HG03354 (cell line): Measurements from ENCODE around the gene FBXL13.

Source experiments
- ATAC-seq: cut with Tn5 transposase; IDR thresholded peaks from one replicate; pipeline ENCODE4 v1.9.1; 2021; ENCODE audit warnings: mild to moderate bottlenecking; ENCODE audit not compliant: unreplicated experiment, poor library complexity, severe bottlenecking

Gene FBXL13

DNA sequence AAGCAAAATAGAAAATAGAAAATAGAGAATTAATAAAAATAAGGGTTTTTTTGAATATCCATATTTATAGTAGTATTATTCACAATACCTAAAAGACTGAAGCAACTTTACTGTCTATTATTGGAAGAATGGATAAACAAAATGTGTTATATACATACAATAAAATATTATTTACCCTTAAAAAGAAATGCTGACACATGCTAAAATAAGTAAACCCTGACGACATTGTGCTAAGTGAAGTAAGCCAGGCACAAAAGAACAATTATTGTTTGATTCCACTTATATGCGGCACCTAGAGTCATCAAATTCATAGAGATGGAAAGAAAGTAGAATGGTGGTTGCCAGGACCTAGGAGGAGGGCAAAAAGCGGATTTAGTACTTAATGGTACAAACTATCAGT is 122.8 kb downstream of the FBXL13 start:
- ATAC-seq: no peak

DNA sequence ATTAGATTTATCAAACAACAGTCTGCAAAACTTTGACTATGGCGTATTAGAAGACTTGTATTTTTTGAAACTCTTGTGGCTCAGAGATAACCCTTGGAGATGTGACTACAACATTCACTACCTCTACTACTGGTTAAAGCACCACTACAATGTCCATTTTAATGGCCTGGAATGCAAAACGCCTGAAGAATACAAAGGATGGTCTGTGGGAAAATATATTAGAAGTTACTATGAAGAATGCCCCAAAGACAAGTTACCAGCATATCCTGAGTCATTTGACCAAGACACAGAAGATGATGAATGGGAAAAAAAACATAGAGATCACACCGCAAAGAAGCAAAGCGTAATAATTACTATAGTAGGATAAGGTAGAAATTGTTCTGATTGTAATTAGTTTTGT is 130.4 kb downstream of the FBXL13 start:
- no peak for ATAC-seq

- ATAC-seq: no peak
Measured at GRCh38 chr7:102943423-102944169, 131.0 kb downstream of the FBXL13 start.

DNA sequence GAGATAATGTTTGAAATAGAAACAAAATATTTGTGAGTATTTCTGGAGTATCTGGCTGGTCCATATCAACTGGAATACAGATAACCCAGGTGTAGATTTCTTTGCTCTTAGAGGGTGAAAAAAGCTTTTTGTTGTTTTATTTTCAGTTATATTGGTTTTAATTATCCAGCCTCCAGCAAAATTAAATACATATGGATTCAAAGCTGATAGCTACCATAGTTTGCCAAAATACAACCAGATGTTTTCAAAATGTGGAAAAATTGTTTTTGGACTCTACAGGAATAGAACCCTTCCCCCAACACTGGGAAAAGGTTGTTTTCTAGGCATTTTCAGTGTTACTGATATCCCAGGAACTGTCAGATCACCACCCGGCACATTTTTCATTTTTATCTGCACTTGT is 131.7 kb downstream of the FBXL13 start:
- no peak for ATAC-seq

DNA sequence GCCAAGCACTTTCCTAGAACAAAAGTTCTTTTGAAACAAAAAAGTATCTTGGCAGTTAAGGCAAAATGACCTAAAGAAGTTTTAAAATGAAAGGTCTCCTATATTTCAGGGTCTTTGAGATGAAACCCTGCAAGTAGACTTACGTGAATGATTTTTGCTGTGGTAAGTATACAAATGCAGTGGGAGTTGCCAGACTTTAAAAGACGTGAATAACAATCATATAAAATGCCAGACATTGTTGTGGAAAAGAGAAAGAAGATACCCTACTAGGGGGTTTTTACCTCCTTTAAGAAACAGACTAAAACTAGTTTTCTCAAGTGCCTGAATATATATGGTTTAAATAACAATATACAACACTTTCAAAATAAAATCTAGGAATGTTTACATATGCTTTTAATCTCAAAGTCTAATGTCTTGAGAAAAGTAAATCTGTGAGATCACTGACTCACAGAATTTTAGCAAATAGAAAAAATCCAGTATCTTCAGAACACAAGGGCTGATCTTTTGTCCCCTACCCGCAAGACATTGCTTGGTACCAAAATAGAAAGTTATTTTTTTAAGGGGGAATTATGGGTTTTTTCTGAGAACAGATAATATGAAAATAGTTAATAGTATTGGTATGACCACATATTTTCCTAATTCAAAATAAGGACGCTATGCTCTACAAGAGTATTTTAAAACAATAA is 132.3 kb downstream of the FBXL13 start:
- ATAC-seq: no peak

DNA sequence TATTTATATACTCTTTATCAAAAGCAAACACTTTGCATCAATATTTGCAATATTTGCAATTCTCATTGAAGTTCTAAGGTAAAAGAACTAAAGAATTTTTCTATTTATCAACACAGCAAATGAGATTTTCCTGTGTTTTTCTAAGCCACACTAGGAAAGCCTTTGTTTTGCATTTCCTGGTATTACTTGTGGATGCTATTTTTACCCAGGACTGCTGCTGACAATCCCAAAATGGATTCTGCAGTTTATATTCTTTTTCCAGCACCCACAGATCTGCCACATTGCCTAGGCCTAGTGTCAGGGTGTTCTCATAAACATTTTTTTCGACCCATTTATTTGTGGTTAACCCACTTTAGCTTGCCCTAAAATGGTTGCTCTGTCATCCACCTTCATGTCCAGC is 135.9 kb downstream of the FBXL13 start:
- no peak for ATAC-seq

- ATAC-seq: no peak
Measured at GRCh38 chr7:102935450-102936115, 139.0 kb downstream of the FBXL13 start.

DNA sequence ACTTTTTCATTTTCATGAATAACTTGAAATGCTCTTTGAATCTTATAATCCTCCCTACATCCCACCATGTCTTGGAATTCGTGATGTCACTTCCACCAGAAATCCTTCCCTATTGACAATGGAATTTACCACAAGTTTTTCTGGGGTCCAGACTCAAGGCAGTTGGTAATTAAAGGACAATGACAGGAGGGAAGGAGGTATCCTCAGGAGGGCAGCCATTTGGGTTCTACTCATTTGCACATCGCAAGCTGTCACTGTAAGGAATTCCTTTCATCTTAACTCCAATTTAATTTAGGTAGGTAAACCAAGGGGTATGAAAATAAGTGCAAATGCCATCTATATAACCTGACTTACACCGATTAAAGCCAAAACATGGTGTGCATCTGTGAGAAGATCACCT is 139.9 kb downstream of the FBXL13 start:
- no peak for ATAC-seq

DNA sequence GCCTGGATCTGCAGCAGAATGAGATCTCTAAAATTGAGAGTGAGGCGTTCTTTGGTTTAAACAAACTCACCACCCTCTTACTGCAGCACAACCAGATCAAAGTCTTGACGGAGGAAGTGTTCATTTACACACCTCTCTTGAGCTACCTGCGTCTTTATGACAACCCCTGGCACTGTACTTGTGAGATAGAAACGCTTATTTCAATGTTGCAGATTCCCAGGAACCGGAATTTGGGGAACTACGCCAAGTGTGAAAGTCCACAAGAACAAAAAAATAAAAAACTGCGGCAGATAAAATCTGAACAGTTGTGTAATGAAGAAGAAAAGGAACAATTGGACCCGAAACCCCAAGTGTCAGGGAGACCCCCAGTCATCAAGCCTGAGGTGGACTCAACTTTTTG is 140.4 kb downstream of the FBXL13 start:
- no peak for ATAC-seq

DNA sequence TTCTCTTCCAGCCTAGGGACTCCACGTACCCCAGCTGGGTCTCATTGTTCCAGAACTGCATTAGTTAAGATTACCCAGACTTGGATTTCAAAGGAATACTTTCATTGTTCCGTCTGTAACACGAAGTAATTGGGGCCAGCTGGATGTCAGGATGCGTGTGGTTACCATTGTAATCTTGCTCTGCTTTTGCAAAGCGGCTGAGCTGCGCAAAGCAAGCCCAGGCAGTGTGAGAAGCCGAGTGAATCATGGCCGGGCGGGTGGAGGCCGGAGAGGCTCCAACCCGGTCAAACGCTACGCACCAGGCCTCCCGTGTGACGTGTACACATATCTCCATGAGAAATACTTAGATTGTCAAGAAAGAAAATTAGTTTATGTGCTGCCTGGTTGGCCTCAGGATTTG is 140.8 kb downstream of the FBXL13 start:
- ATAC-seq: no peak

- no peak for ATAC-seq
Measured at GRCh38 chr7:102931757-102932156, 142.8 kb downstream of the FBXL13 start.

- ATAC-seq: no peak
Measured at GRCh38 chr7:102927312-102927933, 147.2 kb downstream of the FBXL13 start.

- ATAC-seq: no peak
Measured at GRCh38 chr7:102926783-102927140, 147.8 kb downstream of the FBXL13 start.

DNA sequence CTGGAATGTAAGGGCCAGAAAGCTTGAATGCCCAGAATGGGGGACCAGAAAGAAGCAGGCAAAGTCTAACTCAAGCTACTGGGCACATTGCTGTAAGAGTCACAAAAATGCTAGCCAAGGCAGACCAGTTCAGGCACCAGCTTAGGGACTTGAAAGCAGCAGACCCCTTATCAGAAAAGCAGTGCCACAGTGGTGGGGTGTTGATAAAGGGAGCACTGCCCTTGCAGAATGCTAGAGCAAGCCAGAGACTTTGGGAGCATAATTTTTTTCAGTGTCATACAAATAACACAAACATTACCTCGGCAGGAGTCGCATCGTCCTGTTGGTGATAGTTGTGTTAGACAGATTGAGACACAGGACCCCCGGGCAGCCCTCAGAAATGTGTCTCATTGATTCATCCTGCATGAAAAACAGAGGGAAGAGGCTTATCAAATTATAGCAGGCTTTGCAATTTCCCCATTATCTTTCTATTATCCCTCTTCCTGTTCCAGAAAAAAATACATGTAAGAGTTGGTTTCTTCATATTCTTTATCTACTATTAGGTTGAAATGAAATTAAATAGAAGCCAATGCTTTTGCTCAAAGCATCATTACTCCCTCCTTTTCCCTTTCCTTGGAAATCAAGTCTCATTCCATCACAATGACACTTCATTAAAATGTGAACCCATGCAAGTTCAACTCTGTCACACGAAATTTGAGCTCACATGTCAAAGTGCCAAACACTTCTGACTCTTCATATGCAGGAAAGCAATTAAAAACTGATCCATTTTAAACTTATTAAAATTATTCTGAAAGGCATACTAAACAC is 148.4 kb downstream of the FBXL13 start:
- ATAC-seq: no peak

DNA sequence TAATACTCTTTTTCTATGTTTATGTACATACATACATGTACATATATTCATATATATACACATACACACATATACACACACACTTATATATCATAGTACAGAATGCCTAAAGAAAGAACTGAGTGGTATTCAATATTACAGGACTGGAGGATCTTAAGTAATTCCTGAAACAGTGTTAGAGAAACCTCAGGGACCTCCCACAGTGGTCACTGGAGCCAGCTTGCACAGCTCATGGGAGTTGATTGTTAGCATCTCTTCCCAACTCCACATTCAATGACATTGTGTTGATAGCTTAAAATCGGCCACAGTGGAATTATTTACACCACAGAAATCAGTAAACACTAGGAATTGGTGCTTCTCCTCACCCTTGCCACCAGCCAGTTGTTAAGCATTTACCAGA is 155.8 kb downstream of the FBXL13 start:
- ATAC-seq: no peak

- ATAC-seq: no peak
Measured at GRCh38 chr7:102917436-102918353, 156.9 kb downstream of the FBXL13 start.

DNA sequence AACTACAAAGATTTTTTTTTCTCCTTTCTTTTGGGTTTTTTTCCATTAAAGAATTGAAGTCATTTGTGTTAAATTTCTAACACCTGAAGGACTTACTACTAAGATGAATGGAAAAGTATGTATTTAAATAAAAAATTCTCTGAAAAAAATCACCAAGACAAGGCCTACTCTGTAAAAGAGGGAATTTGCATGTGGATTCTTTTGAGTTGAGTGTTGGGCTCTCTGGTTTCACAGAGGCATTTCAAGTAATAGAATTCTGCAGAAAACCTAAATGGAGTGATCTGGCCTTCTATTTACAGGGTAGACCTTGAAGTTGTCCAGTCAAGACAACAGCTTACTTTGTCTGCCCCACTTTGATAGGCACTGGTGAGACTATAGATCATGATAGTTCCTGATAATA is 157.7 kb downstream of the FBXL13 start:
- ATAC-seq: no peak

GRCh38 chr7:102916426-102916825 is 158.2 kb downstream of the FBXL13 start:
- ATAC-seq: no peak

GRCh38 chr7:102914585-102914984 is 160.0 kb downstream of the FBXL13 start:
- no peak for ATAC-seq
